Left ventricle myocardium inferior (tissue), 1 donor: ENCODE data around the gene FAM184A. TPM values are rescaled to one million over a fixed set of nuclear protein-coding genes. Genes with fewer than 3 reads are reported as not detected.

Experiments used
- DNase-seq: peaks from one replicate; pipeline ENCODE4 v3.0.0-alpha.2; 2020
- H3K27ac ChIP-seq: fragments of 200-600 bp; replicated peaks from 2 replicates; pipeline ENCODE4 v1.8.0; 2021
- H3K27me3 ChIP-seq: fragments of 200-600 bp; 2 replicates; pipeline ENCODE4 v1.8.0; 2021; ENCODE audit warnings: low read depth
- H3K36me3 ChIP-seq: fragments of 200-600 bp; 2 replicates; pipeline ENCODE4 v1.8.0; 2021
- H3K4me1 ChIP-seq: fragments of 200-600 bp; 2 replicates; pipeline ENCODE4 v1.8.0; 2021
- H3K4me3 ChIP-seq: fragments of 200-600 bp; 2 replicates; pipeline ENCODE4 v1.8.0; 2021; ENCODE audit warnings: mild to moderate bottlenecking, moderate library complexity
- H3K9me3 ChIP-seq: fragments of 200-600 bp; replicated peaks from 2 replicates; pipeline ENCODE4 v1.8.0; 2021
- intact Hi-C: fragments of 100-400 bp; cut with micrococcal nuclease; formaldehyde crosslinking; loops from one replicate; pipeline ENCODE4 v1.11.0; 2022
- total RNA-seq: library from RNA; stranded (reverse); fragmentation: NEBNext Ultra II Directional; extraction: Animal tissue kit (Norgen Biotek cat#: 25700); gene quantifications from one replicate; pipeline ENCODE4 v1.2.1, GENCODE V29; 2021
- TF ChIP-seq, protein P1 (sequence below): fragments of 200-600 bp; IDR thresholded peaks from 2 replicates; pipeline ENCODE4 v1.8.0; 2021; ENCODE audit warnings: antibody characterized with exemption, mild to moderate bottlenecking, borderline replicate concordance
- donor health status: DM: no; HTN: yes; CAD: no; lungs with severe emphysema.

The FAM184A gene
- total RNA-seq, 1 donor from 2014 or later: 0.93 TPM

DNA sequence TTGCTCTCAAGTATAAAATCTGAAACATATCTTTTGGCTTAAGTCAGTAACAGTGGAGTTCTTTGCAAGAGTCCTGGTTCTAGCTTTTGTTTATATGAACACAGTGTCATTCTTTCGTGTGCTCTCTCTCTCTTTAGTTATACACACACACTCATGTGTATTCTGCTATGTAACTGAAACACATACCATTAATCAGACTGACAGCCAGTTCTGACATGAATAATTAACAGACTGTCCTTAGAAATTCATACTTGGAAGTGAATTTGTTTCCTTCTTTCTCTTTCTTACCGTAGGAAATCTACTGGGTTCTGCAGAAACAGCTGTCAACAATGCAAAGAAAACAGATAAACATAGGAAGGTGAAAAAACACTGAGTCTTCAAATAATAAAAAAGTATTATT, 146.0 kb downstream of the FAM184A start:
- Histone ChIP-seq H3K4me1 (peaks cover 22% of the 10 kb centered on the region), H3K27ac (no peak overlapping the region), H3K36me3 (peaks cover 51% of the 10 kb centered on the region), H3K9me3 (no peaks in the 10 kb centered on the region), H3K27me3 (no peaks in the 10 kb centered on the region), H3K4me3 (no peak overlapping the region)
- DNase-seq: no peak
- intact Hi-C loops: no loop called here
- TF ChIP-seq, protein P1, sequence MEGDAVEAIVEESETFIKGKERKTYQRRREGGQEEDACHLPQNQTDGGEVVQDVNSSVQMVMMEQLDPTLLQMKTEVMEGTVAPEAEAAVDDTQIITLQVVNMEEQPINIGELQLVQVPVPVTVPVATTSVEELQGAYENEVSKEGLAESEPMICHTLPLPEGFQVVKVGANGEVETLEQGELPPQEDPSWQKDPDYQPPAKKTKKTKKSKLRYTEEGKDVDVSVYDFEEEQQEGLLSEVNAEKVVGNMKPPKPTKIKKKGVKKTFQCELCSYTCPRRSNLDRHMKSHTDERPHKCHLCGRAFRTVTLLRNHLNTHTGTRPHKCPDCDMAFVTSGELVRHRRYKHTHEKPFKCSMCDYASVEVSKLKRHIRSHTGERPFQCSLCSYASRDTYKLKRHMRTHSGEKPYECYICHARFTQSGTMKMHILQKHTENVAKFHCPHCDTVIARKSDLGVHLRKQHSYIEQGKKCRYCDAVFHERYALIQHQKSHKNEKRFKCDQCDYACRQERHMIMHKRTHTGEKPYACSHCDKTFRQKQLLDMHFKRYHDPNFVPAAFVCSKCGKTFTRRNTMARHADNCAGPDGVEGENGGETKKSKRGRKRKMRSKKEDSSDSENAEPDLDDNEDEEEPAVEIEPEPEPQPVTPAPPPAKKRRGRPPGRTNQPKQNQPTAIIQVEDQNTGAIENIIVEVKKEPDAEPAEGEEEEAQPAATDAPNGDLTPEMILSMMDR: no peak

DNA sequence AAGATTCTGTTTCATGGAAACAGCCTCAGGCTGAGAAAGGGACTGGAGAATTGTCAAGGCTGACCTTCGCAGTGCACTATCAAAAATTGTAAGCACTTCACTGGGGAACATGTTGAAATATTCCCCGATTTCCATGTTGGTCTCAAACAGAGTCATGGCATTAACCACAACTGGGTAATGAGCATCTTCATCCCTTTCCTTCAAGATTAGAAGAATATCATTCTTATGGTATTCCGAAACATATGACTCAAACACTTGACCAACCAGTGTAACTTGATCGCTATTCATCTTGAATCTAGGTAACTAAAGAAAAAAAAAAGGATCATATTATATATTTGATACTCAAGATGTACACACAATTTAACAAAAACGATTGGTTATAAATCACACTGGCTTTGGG, 147.0 kb downstream of the FAM184A start:
- no peaks in the 10 kb centered on the region for H3K27me3 ChIP-seq
- TF ChIP-seq, protein P1: no peak
- intact Hi-C loops: no loop called here
- DNase-seq: no peak
- no peak overlapping the region for H3K27ac ChIP-seq
- no peaks in the 10 kb centered on the region for H3K9me3 ChIP-seq
- peaks cover 22% of the 10 kb centered on the region for H3K4me1 ChIP-seq
- H3K36me3 ChIP-seq: peaks cover 61% of the 10 kb centered on the region
- H3K4me3 ChIP-seq: no peak overlapping the region

DNA sequence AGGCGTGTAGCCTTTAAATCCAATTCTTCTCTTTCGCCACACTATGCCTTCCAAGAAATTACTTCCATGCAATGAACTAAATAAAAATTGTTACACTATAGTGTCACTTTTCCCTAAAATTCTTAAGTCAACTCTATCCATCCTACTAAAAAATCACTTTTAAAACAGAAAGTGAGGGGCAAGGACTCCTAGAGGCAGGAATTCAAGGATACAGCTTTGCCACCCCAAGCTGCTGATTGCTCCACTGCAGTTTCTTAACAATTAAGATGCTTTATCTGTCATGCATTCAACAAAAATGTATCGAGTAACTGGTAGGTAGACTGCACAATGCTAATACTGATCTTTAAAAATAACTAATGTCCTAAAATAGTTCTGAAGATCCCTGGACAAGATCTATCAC, 147.8 kb downstream of the FAM184A start:
- Histone ChIP-seq H3K4me1 (peaks cover 15% of the 10 kb centered on the region), H3K27me3 (no peaks in the 10 kb centered on the region), H3K36me3 (peaks cover 69% of the 10 kb centered on the region), H3K4me3 (no peak overlapping the region), H3K9me3 (no peaks in the 10 kb centered on the region), H3K27ac (no peak overlapping the region)
- TF ChIP-seq, protein P1: no peak
- intact Hi-C loops: no loop called here
- DNase-seq: no peak

- no peak for DNase-seq
- H3K27me3 ChIP-seq: no peaks in the 10 kb centered on the region
- no peak overlapping the region for H3K27ac ChIP-seq
- TF ChIP-seq, protein P1: no peak
- intact Hi-C loops: no loop called here
- H3K36me3 ChIP-seq: peaks cover 80% of the 10 kb centered on the region
- no peaks in the 10 kb centered on the region for H3K9me3 ChIP-seq
- H3K4me1 ChIP-seq: no peaks in the 10 kb centered on the region
- no peak overlapping the region for H3K4me3 ChIP-seq
Observed at GRCh38 chr6:118923035-118923434, 155.4 kb downstream of the FAM184A start.

DNA sequence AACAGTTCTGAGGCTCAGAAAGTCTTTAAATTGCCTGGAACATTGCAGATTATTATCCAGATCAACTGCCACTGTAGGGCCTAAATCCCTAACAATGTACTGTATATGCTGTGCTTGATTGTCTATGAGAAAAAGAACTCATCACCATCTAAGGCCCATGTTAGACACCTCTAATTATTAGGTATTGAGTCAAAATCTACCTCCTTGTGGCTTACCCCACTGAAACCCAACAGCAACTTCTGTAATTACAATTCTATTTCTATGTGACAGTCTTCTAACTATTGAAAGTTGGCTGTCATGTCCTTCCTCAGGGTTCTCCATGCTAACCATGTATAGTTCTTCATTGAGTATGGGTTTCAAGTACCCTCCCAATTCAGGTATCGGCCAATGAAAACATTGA, 157.4 kb downstream of the FAM184A start:
- no peaks in the 10 kb centered on the region for H3K9me3 ChIP-seq
- no peaks in the 10 kb centered on the region for H3K4me1 ChIP-seq

More for the DNA sequence above, 157.4 kb downstream of the FAM184A start:
- Histone ChIP-seq H3K4me3 (no peak overlapping the region), H3K27me3 (no peaks in the 10 kb centered on the region), H3K36me3 (peaks cover 79% of the 10 kb centered on the region), H3K27ac (no peak overlapping the region)
- intact Hi-C loops: no loop called here
- TF ChIP-seq, protein P1: no peak
- no peak for DNase-seq
